ENCODE data around the gene MS4A6E. TPM values are rescaled to one million over a fixed set of nuclear protein-coding genes. Genes with fewer than 3 reads are reported as not detected.

The MS4A6E gene
- total RNA-seq, result not detected

GRCh38 chr11:60326955-60327354 lies at the start of gene MS4A6E:
Gene MS4A6E, plus strand, starts transcription at chr11:60327255. Its CDS starts 7,641 bp downstream, at chr11:60334896.

GRCh38 chr11:60280412-60280811 lies 46.6 kb upstream of the MS4A6E start, which contains the start of gene MS4A4A:
Gene MS4A4A, plus strand, starts transcription at chr11:60280666. Its CDS starts 10 bp downstream, at chr11:60280676.

GRCh38 chr11:60378354-60378753 lies 51.3 kb downstream of the MS4A6E start, which contains the start of gene MS4A7:
Gene MS4A7, plus strand, starts transcription at chr11:60378532. Its CDS starts 4,610 bp downstream, at chr11:60383142.

Other genes starting within 250 kb of the MS4A6E start
- gene MS4A2, start 238.6 kb upstream of the MS4A6E start, total RNA-seq, result 1.5 TPM
- 16.2 TPM for gene MS4A6A, start 144.2 kb upstream of the MS4A6E start, total RNA-seq
- gene MS4A4E, start 84.1 kb upstream of the MS4A6E start, total RNA-seq, result 0.49 TPM
- 3.6 TPM for gene MS4A4A, start 46.6 kb upstream of the MS4A6E start, total RNA-seq
- gene MS4A7, start 51.3 kb downstream of the MS4A6E start, total RNA-seq, result 8.8 TPM
- not detected for gene MS4A14, start 69.2 kb downstream of the MS4A6E start, total RNA-seq
- gene MS4A5, start 102.3 kb downstream of the MS4A6E start, total RNA-seq, result not detected
- gene MS4A1, start 128.6 kb downstream of the MS4A6E start, total RNA-seq, result 0.93 TPM
- gene MS4A12, start 165.5 kb downstream of the MS4A6E start, total RNA-seq, result not detected
- not detected for gene MS4A13, start 188.1 kb downstream of the MS4A6E start, total RNA-seq

All from camera-type eye (tissue), 1 donor.